Breast epithelium (tissue), 3 donors: ENCODE results near the gene FXYD3.
"Not testable (repeated sequence)": the region's sequence is repeated elsewhere in the genome, so short reads cannot be mapped to it uniquely, and the experiment has no call there.

Experiments used
- POLR2A ChIP-seq: fragments of 450-650 bp; IDR thresholded peaks from one replicate; pipeline ENCODE4 v1.6.1; 2016; ENCODE audit warnings: antibody characterized with exemption, mild to moderate bottlenecking, moderate library complexity
- TF ChIP-seq, protein P1 (sequence below), 3 donors: fragments of 450-650 bp; IDR thresholded peaks; one replicate each; pipeline ENCODE4 v1.5.1; 2016 to 2017; ENCODE audit warnings: antibody characterized with exemption in 3 of 3, mild to moderate bottlenecking in 3 of 3, moderate library complexity in 3 of 3

GRCh38 chr19:35103614-35104013, 12.0 kb upstream of the FXYD3 start:
- TF ChIP-seq, protein P1, sequence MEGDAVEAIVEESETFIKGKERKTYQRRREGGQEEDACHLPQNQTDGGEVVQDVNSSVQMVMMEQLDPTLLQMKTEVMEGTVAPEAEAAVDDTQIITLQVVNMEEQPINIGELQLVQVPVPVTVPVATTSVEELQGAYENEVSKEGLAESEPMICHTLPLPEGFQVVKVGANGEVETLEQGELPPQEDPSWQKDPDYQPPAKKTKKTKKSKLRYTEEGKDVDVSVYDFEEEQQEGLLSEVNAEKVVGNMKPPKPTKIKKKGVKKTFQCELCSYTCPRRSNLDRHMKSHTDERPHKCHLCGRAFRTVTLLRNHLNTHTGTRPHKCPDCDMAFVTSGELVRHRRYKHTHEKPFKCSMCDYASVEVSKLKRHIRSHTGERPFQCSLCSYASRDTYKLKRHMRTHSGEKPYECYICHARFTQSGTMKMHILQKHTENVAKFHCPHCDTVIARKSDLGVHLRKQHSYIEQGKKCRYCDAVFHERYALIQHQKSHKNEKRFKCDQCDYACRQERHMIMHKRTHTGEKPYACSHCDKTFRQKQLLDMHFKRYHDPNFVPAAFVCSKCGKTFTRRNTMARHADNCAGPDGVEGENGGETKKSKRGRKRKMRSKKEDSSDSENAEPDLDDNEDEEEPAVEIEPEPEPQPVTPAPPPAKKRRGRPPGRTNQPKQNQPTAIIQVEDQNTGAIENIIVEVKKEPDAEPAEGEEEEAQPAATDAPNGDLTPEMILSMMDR (IDR thresholded peaks at IDR 0.05): not testable (repeated sequence)
- not testable (repeated sequence) for TF ChIP-seq POLR2A
